Karpas-422 (cell line): ENCODE measurements around the gene RND2. TPM values are rescaled to one million over a fixed set of nuclear protein-coding genes. Genes with fewer than 3 reads are reported as not detected.

ENCODE experiments used
- DNase-seq: peaks from one replicate; pipeline ENCODE4 v3.0.0-alpha.2; 2015
- H2AFZ ChIP-seq: fragments of 200-600 bp; sonication (generic); 2 replicates; pipeline ENCODE4 v1.6.1; 2014; ENCODE audit warnings: antibody characterized with exemption, low read length, mixed read lengths
- H3K27ac ChIP-seq: fragments of 200-600 bp; sonication (generic); 2 replicates; pipeline ENCODE4 v1.5.1; 2014; ENCODE audit warnings: mild to moderate bottlenecking, low read length, moderate library complexity
- H3K27me3 ChIP-seq: fragments of 200-600 bp; sonication (generic); 2 replicates; pipeline ENCODE4 v1.6.1; 2014; ENCODE audit warnings: low read length, mixed read lengths
- H3K36me3 ChIP-seq: fragments of 200-600 bp; sonication (generic); 2 replicates; pipeline ENCODE4 v1.6.1; 2014; ENCODE audit warnings: low read length, mixed read lengths; ENCODE audit not compliant: insufficient read depth
- H3K4me1 ChIP-seq: fragments of 200-600 bp; sonication (generic); 2 replicates; pipeline ENCODE4 v1.6.1; 2014; ENCODE audit warnings: mild to moderate bottlenecking, low read length, mixed read lengths
- H3K4me2 ChIP-seq: fragments of 200-600 bp; sonication (generic); 2 replicates; pipeline ENCODE4 v1.6.1; 2014; ENCODE audit warnings: low read length, low read depth, mild to moderate bottlenecking; ENCODE audit not compliant: poor library complexity, severe bottlenecking
- H3K4me3 ChIP-seq: fragments of 200-600 bp; sonication (generic); 2 replicates; pipeline ENCODE4 v1.5.1; 2014; ENCODE audit warnings: mild to moderate bottlenecking, antibody characterized with exemption, low read length, mixed read lengths
- H3K79me2 ChIP-seq: fragments of 200-600 bp; sonication (generic); 2 replicates; pipeline ENCODE4 v1.6.1; 2014; ENCODE audit warnings: mild to moderate bottlenecking, low read length, mixed read lengths
- H3K9ac ChIP-seq: fragments of 200-600 bp; sonication (generic); 2 replicates; pipeline ENCODE4 v1.6.0; 2014; ENCODE audit warnings: low read length
- H3K9me2 ChIP-seq: fragments of 200-600 bp; sonication (generic), shearing (Covaris generic); replicated peaks from 2 replicates; pipeline ENCODE4 v1.6.0; 2014; ENCODE audit warnings: mild to moderate bottlenecking, low read length, moderate library complexity; ENCODE audit not compliant: insufficient read depth
- H3K9me3 ChIP-seq: fragments of 300-700, 200-600 bp; sonication (generic); 2 replicates; pipeline ENCODE4 v1.6.1; 2014; ENCODE audit warnings: low read length, mixed read lengths
- H4K20me1 ChIP-seq: fragments of 200-600 bp; sonication (generic); 2 replicates; pipeline ENCODE4 v1.6.1; 2014; ENCODE audit warnings: mild to moderate bottlenecking, antibody characterized with exemption, low read length, low read depth; ENCODE audit not compliant: insufficient read depth
- total RNA-seq: library from RNA; depleted of rRNA; stranded (reverse); fragments of >200 nt; shearing (Covaris generic); gene quantifications from 2 replicates; pipeline ENCODE4 v1.2.3, GENCODE V29; 2014; ENCODE audit warnings: low replicate concordance

The RND2 gene
- total RNA-seq, 1 experiment from 2014 or later: 0.30 TPM

DNA sequence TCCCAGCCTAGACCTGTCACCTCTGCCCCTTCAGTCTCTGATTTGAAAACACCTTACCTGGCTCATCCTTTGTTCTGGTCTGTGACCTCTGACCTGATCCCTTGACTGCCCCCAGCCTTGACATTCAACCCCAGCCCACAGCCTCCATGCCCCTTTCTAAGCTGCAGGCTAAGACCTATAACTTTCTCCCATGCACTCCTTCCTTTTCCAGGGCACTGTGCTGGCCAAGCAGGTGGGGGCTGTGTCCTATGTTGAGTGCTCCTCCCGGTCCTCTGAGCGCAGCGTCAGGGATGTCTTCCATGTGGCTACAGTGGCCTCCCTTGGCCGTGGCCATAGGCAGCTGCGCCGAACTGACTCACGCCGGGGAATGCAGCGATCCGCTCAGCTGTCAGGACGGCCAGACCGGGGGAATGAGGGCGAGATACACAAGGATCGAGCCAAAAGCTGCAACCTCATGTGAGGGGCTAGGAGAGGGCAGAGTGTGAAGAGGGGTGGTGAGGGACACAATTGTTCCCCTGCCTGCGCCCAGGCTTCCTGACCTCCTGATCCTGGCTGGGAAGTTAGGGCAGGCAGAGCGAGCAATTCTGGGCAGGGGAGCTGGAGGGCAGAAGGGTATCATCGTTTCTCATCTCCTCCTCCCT is 3.3 kb downstream of the RND2 start:
- no peak overlapping the region for H3K9ac ChIP-seq
- peaks cover 10% of the 10 kb centered on the region for H3K4me1 ChIP-seq
- no peaks in the 10 kb centered on the region for H3K9me3 ChIP-seq
- no peak for DNase-seq
- no peaks in the 10 kb centered on the region for H3K9me2 ChIP-seq
- H3K4me3 ChIP-seq: no peak overlapping the region
- H3K36me3 ChIP-seq: no peaks in the 10 kb centered on the region
- H3K4me2 ChIP-seq: no peak overlapping the region
- H3K27me3 ChIP-seq: no peaks in the 10 kb centered on the region
- H2AFZ ChIP-seq: no peak overlapping the region
- no peak overlapping the region for H3K27ac ChIP-seq
- H4K20me1 ChIP-seq: no peaks in the 10 kb centered on the region
- H3K79me2 ChIP-seq: no peaks in the 10 kb centered on the region

DNA sequence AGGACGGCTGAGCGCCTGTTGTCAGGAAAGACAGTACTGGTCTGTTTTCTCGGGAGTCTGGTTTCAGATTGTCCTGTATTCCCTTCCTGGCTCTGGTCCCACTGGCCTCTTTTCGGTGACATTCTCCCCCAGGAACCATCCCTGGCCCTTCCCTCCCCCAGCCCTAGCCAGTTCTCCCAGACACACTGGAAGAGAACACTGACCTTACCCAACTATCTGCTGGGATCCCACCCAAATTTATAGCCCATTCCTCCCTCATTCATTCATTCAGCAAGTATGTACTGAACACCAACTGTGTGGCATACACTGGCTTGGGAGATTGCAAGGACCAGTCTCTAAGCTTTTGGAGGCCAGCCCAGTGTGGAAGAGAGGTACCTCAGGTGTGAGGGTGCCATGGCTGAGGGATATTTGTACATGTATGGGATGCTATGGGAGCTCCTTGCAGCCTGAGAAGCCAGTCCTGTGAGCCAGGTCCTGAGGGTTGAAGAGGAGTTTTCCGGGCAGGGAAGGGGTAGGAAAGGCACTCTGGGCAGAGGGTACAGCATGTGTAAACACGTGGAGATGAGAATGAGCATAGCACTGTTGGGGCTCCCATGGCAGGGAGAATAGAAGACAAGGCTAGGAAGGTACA is 5.2 kb downstream of the RND2 start:
- Histone ChIP-seq H3K27me3 (no peaks in the 10 kb centered on the region), H3K79me2 (no peaks in the 10 kb centered on the region), H3K27ac (no peak overlapping the region), H3K4me3 (no peak overlapping the region), H4K20me1 (no peaks in the 10 kb centered on the region), H3K4me1 (peaks cover 2% of the 10 kb centered on the region), H3K36me3 (no peaks in the 10 kb centered on the region), H3K9ac (no peak overlapping the region), H2AFZ (no peak overlapping the region), H3K4me2 (no peak overlapping the region), H3K9me3 (no peaks in the 10 kb centered on the region), H3K9me2 (no peaks in the 10 kb centered on the region)
- no peak for DNase-seq

DNA sequence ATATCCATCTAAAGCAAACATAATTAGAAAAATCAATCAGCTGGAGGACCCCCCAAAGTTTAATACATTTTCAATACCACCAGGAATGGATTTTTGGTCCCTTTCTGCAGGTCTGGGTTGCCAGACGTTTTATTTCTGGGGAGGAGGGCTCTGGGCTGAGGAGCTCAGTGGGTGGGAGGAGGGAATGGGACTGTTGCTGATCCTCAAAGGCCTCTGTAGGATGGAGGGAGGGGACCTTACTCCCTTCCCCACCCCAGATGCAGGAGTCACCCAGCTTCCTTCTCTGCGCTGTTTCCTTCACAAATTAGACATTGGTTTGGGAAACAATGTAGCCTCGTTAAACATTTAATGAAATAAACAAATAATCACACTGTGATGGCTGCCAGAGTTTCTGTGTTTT is 6.6 kb downstream of the RND2 start:
- Histone ChIP-seq H2AFZ (no peak overlapping the region), H3K4me3 (no peak overlapping the region), H3K4me2 (no peak overlapping the region), H3K9me2 (no peaks in the 10 kb centered on the region), H3K9ac (no peak overlapping the region), H3K9me3 (no peaks in the 10 kb centered on the region), H3K79me2 (no peaks in the 10 kb centered on the region), H3K4me1 (no peaks in the 10 kb centered on the region), H4K20me1 (no peaks in the 10 kb centered on the region), H3K27ac (no peak overlapping the region), H3K27me3 (no peaks in the 10 kb centered on the region), H3K36me3 (no peaks in the 10 kb centered on the region)
- DNase-seq: no peak

DNA sequence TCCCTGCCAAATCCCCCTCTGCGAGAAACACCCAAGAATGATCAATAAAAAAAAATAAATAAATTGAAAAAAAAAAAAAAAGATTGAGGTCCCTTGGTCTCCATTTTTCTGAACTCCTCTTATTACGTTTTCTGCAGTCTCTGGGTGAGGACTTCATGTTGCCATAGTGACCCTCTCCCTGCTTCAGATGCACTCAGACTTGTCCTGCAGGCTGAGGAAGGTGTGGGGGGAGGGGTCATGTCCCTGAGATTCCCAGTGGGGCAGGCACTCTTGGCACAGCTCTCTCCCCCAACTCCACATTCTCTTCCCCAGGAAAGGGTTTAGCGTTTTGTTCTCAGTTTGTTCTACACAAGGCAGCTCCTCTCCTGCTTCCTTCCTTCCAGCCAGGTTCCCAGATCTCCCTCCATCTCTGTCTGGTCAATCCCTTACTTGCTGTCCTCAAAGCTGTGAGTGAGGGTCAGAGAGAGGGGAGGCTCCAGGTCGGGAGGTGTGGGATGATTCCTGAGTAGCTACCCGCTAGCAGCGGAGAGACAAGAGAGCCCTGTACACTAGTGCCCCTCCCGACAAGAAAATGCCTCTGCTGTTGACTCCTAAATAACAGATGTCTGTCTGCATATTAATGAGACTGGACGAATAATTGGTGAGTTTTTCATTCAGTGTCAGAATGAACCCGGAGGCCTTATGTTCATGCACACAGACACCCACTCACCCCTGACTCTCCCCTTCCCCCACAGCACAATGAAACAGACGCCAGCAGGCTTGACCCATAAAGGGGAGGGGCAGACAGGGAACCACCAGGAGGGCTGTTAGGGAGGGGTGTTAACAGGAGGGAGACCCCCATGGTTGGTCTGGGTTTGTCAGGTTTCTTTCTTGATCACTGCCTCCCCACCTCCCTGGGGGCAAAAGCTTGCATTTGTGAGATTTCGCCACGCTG is 9.2 kb downstream of the RND2 start:
- no peak overlapping the region for H3K4me2 ChIP-seq
- no peaks in the 10 kb centered on the region for H4K20me1 ChIP-seq
- no peaks in the 10 kb centered on the region for H3K27me3 ChIP-seq
- H3K4me1 ChIP-seq: no peaks in the 10 kb centered on the region
- no peaks in the 10 kb centered on the region for H3K9me3 ChIP-seq
- no peaks in the 10 kb centered on the region for H3K9me2 ChIP-seq
- H3K79me2 ChIP-seq: no peaks in the 10 kb centered on the region
- H3K4me3 ChIP-seq: no peak overlapping the region
- no peak overlapping the region for H3K9ac ChIP-seq
- H2AFZ ChIP-seq: no peak overlapping the region
- no peak for DNase-seq
- H3K36me3 ChIP-seq: no peaks in the 10 kb centered on the region
- no peak overlapping the region for H3K27ac ChIP-seq

DNA sequence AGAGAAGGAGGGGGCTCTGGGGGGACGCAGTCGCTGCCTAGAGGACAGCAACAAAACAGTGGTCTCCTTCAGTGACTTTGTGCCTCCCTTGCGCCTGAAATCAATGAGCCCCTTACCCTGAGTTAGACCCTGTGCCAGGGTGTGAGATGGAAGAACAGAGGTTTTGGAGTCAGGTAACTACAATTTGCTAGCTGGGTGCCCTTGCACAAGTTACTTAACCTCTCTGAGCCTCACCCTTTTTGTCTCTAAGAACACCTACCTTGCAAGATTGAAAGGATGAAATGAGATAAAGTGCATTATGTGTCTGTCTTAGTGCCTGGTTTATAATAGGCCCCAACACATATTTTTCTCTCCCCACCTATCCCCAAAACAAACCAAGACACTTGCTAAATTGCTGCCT is 9.9 kb downstream of the RND2 start:
- no peak overlapping the region for H3K9ac ChIP-seq
- no peaks in the 10 kb centered on the region for H3K4me1 ChIP-seq
- H3K9me2 ChIP-seq: no peaks in the 10 kb centered on the region
- H3K36me3 ChIP-seq: no peaks in the 10 kb centered on the region
- DNase-seq: no peak
- no peak overlapping the region for H2AFZ ChIP-seq
- H3K4me3 ChIP-seq: no peak overlapping the region
- H3K27ac ChIP-seq: no peak overlapping the region
- H4K20me1 ChIP-seq: no peaks in the 10 kb centered on the region
- no peaks in the 10 kb centered on the region for H3K9me3 ChIP-seq
- no peaks in the 10 kb centered on the region for H3K27me3 ChIP-seq
- H3K4me2 ChIP-seq: no peak overlapping the region
- no peaks in the 10 kb centered on the region for H3K79me2 ChIP-seq

DNA sequence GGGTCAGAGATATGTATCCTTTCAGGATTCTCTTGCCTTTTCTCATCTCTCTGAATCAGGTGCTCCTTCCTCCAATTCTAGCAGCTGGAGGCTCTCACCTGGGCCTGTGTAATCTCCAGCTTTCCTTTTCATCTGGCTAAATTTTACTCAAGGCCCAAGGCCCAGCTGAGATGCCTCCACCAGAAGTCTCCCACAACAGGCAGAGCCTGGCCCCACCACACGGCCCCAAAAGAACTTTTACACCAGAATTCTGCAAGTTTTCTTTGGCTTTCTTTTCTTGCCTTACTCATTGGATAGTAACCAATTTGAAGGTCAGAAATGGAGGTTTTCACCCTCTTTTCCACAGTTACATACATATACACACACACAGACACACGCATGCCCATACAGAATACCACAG is 14.6 kb downstream of the RND2 start:
- Histone ChIP-seq H3K27ac (no peak overlapping the region), H4K20me1 (no peaks in the 10 kb centered on the region), H3K9me3 (no peaks in the 10 kb centered on the region), H2AFZ (no peak overlapping the region), H3K4me1 (peaks cover 26% of the 10 kb centered on the region), H3K9me2 (no peaks in the 10 kb centered on the region), H3K9ac (no peak overlapping the region), H3K4me3 (no peak overlapping the region), H3K79me2 (no peaks in the 10 kb centered on the region), H3K27me3 (no peaks in the 10 kb centered on the region), H3K4me2 (no peak overlapping the region), H3K36me3 (peaks cover 8% of the 10 kb centered on the region; the same call in 1 of the 2 replicates)
- no peak for DNase-seq

DNA sequence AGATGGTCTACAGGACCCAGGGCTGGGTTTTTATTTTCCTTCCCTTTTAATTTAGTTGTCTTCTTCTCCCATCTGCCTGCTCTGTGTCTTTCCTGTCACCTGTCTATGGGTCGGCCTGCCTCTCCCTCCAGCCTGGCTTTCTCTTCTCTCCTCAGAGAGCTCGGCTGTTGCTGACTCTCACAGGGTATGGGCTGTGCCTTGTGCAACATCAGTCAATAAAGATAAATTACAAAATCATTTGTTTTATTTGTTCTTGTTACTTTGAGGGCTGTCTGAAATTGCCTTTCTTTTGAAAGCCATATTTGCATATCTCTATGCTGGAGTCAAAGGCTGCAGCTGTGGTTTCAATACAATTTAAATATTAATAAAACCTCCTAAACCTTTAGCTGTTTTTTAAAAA is 15.6 kb downstream of the RND2 start:
- H3K36me3 ChIP-seq: peaks cover 8% of the 10 kb centered on the region; the same call in 1 of the 2 replicates
- no peak overlapping the region for H2AFZ ChIP-seq
- no peaks in the 10 kb centered on the region for H3K9me2 ChIP-seq
- no peak for DNase-seq
- no peaks in the 10 kb centered on the region for H3K9me3 ChIP-seq
- H3K9ac ChIP-seq: no peak overlapping the region
- no peak overlapping the region for H3K4me3 ChIP-seq
- H3K79me2 ChIP-seq: no peaks in the 10 kb centered on the region
- peaks cover 26% of the 10 kb centered on the region for H3K4me1 ChIP-seq
- no peak overlapping the region for H3K4me2 ChIP-seq
- H3K27me3 ChIP-seq: no peaks in the 10 kb centered on the region
- H3K27ac ChIP-seq: no peak overlapping the region
- no peaks in the 10 kb centered on the region for H4K20me1 ChIP-seq

DNA sequence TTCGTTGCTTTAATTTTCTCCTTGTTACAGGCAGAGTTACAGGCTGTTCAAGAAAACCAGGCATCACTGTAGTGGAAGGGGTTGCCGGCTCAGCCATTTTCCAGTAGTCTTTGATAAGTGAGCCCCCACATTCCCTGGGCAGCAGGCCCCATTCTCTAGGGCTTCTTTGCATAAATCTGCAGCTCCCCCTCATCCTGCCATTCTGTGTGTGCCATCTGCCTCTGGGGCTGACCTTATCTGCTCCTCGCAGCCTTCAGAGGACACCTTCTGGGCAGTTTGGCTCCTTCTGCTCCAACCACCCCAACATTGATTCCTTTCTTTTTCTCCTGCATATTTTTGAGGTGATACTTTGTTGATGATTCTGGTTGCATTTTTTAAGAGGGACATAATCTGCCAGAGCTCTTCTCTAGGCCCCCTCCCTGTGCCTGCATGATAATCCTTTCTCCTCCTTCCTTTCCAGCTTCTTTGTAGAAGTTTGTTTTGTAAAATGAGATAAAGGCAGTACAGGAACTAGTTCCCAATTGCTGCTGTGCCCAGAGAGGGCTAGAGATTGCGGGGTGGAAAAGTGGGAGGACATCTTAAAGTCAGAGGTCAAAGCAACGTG is 17.1 kb downstream of the RND2 start:
- Histone ChIP-seq H2AFZ (no peak overlapping the region), H3K36me3 (peaks cover 12% of the 10 kb centered on the region; the same call in 1 of the 2 replicates), H3K4me3 (no peak overlapping the region), H3K9me3 (no peaks in the 10 kb centered on the region), H4K20me1 (no peaks in the 10 kb centered on the region), H3K9ac (no peak overlapping the region), H3K27me3 (no peaks in the 10 kb centered on the region), H3K27ac (no peak overlapping the region), H3K4me1 (peaks cover 26% of the 10 kb centered on the region), H3K79me2 (no peaks in the 10 kb centered on the region), H3K4me2 (no peak overlapping the region), H3K9me2 (no peaks in the 10 kb centered on the region)
- no peak for DNase-seq
